H1 (cell line): ENCODE results near the gene PIP5K1B. TPM values are rescaled to one million over a fixed set of nuclear protein-coding genes. Genes with fewer than 3 reads are reported as not detected.

Experiments
- CTCF ChIA-PET: fragments of 300-600 bp; sonication (Branson Sonifier 250); formaldehyde crosslinking; loops from one replicate; lab custom pipeline; 2021; ENCODE audit not compliant: partially characterized antibody; lab: Charles Lee
- POLR2A ChIA-PET: fragments of 300-600 bp; sonication (Branson Sonifier 250); formaldehyde crosslinking; loops from one replicate; lab custom pipeline; 2021; ENCODE audit warnings: inconsistent platforms; ENCODE audit not compliant: partially characterized antibody; lab: Charles Lee
- DNase-seq, 2 experiments: peaks; one replicate each; pipeline versions ENCODE4 v3.0.0 to v3.0.0-alpha.2; 2010 to 2022; ENCODE audit warnings: low spot score in 2 of 2, low read depth in 1 of 2, mixed read lengths in 1 of 2
- FAIRE-seq: peaks from 2 replicates; lab custom pipeline; 2011; peaks lifted over from hg19 to GRCh38; lab: Jason Lieb, UNC
- H2AFZ ChIP-seq: 2 replicates; pipeline ENCODE4 v1.8.1; 2012; ENCODE audit warnings: low read length, inconsistent platforms
- H2AK5ac ChIP-seq: 2 replicates; pipeline ENCODE4 v1.6.1; 2013; ENCODE audit warnings: low read depth, low read length
- H2BK120ac ChIP-seq: replicated peaks from 2 replicates; pipeline ENCODE3; 2013; ENCODE audit warnings: low read depth, low read length, inconsistent platforms
- H2BK12ac ChIP-seq: 2 replicates; pipeline ENCODE4 v1.6.1; 2013; ENCODE audit warnings: low read depth, low read length
- H2BK15ac ChIP-seq: 2 replicates; pipeline ENCODE4 v1.6.1; 2013; ENCODE audit warnings: low read length
- H2BK20ac ChIP-seq: 2 replicates; pipeline ENCODE4 v1.6.1; 2013; ENCODE audit warnings: low read length
- H2BK5ac ChIP-seq: 2 replicates; pipeline ENCODE4 v1.6.1; 2013; ENCODE audit warnings: low read depth, low read length
- H3K14ac ChIP-seq: 2 replicates; pipeline ENCODE4 v1.6.1; 2013; ENCODE audit warnings: inconsistent platforms; ENCODE audit not compliant: insufficient read length
- H3K18ac ChIP-seq: 2 replicates; pipeline ENCODE4 v1.6.1; 2013; ENCODE audit warnings: low read length; ENCODE audit errors: extremely low read depth
- H3K23ac ChIP-seq: 2 replicates; pipeline ENCODE4 v1.6.1; 2013; ENCODE audit warnings: inconsistent platforms; ENCODE audit not compliant: insufficient read length
- H3K23me2 ChIP-seq: 2 replicates; pipeline ENCODE4 v1.6.1; 2013; ENCODE audit warnings: low read depth, low read length
- H3K27ac ChIP-seq: 2 replicates; pipeline ENCODE4 v1.6.1; 2011; ENCODE audit warnings: low read depth, low read length, inconsistent platforms
- H3K27me3 ChIP-seq, 4 experiments: replicated peaks in 1 of 4; 1 replicate in 1 of 4; 2 replicates in 3 of 4; pipeline versions ENCODE4 v1.6.1 to v1.8.1; 2011 to 2013; ENCODE audit warnings: low read length in 3 of 4, mild to moderate bottlenecking in 3 of 4, inconsistent platforms in 2 of 4, mixed read lengths in 2 of 4, moderate library complexity in 1 of 4; ENCODE audit not compliant: control insufficient read depth in 3 of 4, insufficient read depth in 3 of 4; ENCODE audit errors: extremely low read depth in 1 of 4
- H3K36me3 ChIP-seq, 4 experiments: 2 replicates each; pipeline versions ENCODE4 v1.6.1 to v1.8.1; 2011 to 2013; ENCODE audit warnings: mild to moderate bottlenecking in 4 of 4, low read length in 3 of 4, moderate library complexity in 2 of 4, control low read depth in 1 of 4, inconsistent platforms in 1 of 4; ENCODE audit not compliant: insufficient read depth in 4 of 4, control insufficient read depth in 2 of 4
- H3K4ac ChIP-seq: replicated peaks from 2 replicates; pipeline ENCODE3; 2013; ENCODE audit warnings: low read length, low read depth, mixed read lengths, inconsistent platforms; ENCODE audit not compliant: insufficient read length
- H3K4me1 ChIP-seq, 4 experiments: replicated peaks in 1 of 4; 1 replicate in 1 of 4; 2 replicates in 3 of 4; pipeline versions ENCODE4 v1.6.1 to v1.8.1; 2011 to 2013; ENCODE audit warnings: low read length in 3 of 4, inconsistent platforms in 2 of 4, mixed read lengths in 1 of 4; ENCODE audit not compliant: insufficient read depth in 4 of 4, control insufficient read depth in 3 of 4
- H3K4me2 ChIP-seq, 2 experiments: 2 replicates each; pipeline versions ENCODE4 v1.6.1 to v1.8.1; 2011 to 2013; ENCODE audit warnings: low read depth in 2 of 2, low read length in 2 of 2, control low read depth in 1 of 2, inconsistent platforms in 1 of 2, mild to moderate bottlenecking in 1 of 2; ENCODE audit not compliant: insufficient read depth in 1 of 2
- H3K4me3 ChIP-seq, 4 experiments: fragments of 200-600, 300-600 bp in 1 of 4; sonication (generic), shearing (Covaris generic), sonication (Bioruptor Twin) in 1 of 4; 2 replicates each; pipeline versions ENCODE4 v1.5.1 to v1.8.1; 2011 to 2016; ENCODE audit warnings: low read length in 4 of 4, low read depth in 3 of 4, control low read depth in 2 of 4, inconsistent platforms in 2 of 4, mild to moderate bottlenecking in 2 of 4, mixed read lengths in 1 of 4, moderate library complexity in 1 of 4; ENCODE audit not compliant: insufficient read depth in 2 of 4; ENCODE audit errors: extremely low read depth in 1 of 4
- H3K56ac ChIP-seq: replicated peaks from 2 replicates; pipeline ENCODE3; 2013; ENCODE audit warnings: low read depth, mild to moderate bottlenecking, mixed read lengths, low read length, inconsistent platforms; ENCODE audit not compliant: insufficient read length
- H3K79me1 ChIP-seq: 2 replicates; pipeline ENCODE4 v1.6.1; 2013; ENCODE audit warnings: low read depth, low read length, control low read depth
- H3K79me2 ChIP-seq, 2 experiments: 2 replicates each; pipeline versions ENCODE4 v1.6.1 to v1.8.1; 2012 to 2013; ENCODE audit warnings: low read length in 2 of 2, mild to moderate bottlenecking in 2 of 2, inconsistent platforms in 1 of 2; ENCODE audit not compliant: insufficient read depth in 2 of 2, control insufficient read depth in 1 of 2
- H3K9ac ChIP-seq, 4 experiments: replicated peaks in 1 of 4; 1 replicate in 1 of 4; 2 replicates in 3 of 4; pipeline versions ENCODE4 v1.6.1 to v1.8.1; 2011 to 2013; ENCODE audit warnings: low read depth in 3 of 4, low read length in 3 of 4, control low read depth in 2 of 4, mild to moderate bottlenecking in 2 of 4, moderate library complexity in 2 of 4, inconsistent platforms in 1 of 4; ENCODE audit errors: extremely low read depth in 1 of 4
- H3K9me3 ChIP-seq, 2 experiments: 2 replicates each; pipeline versions ENCODE4 v1.6.1 to v1.8.1; 2012 to 2013; ENCODE audit warnings: mild to moderate bottlenecking in 2 of 2, moderate library complexity in 2 of 2, control low read depth in 1 of 2, inconsistent platforms in 1 of 2, low read depth in 1 of 2, low read length in 1 of 2, mixed read lengths in 1 of 2; ENCODE audit not compliant: insufficient read depth in 2 of 2
- H4K20me1 ChIP-seq, 2 experiments: replicated peaks in 1 of 2; 2 replicates each; pipeline versions ENCODE3 to v1.8.1; 2011 to 2013; ENCODE audit warnings: inconsistent platforms in 2 of 2, low read length in 2 of 2, mild to moderate bottlenecking in 1 of 2; ENCODE audit not compliant: insufficient read depth in 2 of 2, control insufficient read depth in 1 of 2
- H4K5ac ChIP-seq: 2 replicates; pipeline ENCODE4 v1.6.1; 2013; ENCODE audit warnings: low read length, low read depth, mixed read lengths, inconsistent platforms; ENCODE audit not compliant: insufficient read length
- H4K8ac ChIP-seq: 2 replicates; pipeline ENCODE4 v1.8.0; 2013; ENCODE audit warnings: mild to moderate bottlenecking, moderate library complexity, low read length, inconsistent platforms; ENCODE audit not compliant: insufficient read depth; ENCODE audit errors: extremely low read depth
- H4K91ac ChIP-seq: replicated peaks from 2 replicates; pipeline ENCODE3; 2013; ENCODE audit warnings: low read length, mixed read lengths, inconsistent platforms; ENCODE audit not compliant: insufficient read length
- ASH2L ChIP-seq: fragments of 200-600, 300-600 bp; sonication (generic); IDR thresholded peaks from one replicate; pipeline ENCODE4 v1.7.1; 2017; ENCODE audit warnings: low read length
- CBX5 ChIP-seq: fragments of 300-800, 300-1000 bp; sonication (generic); IDR thresholded peaks from 2 replicates; pipeline ENCODE4 v1.7.1; 2016; ENCODE audit warnings: antibody characterized with exemption, low read length, low read depth
- CBX8 ChIP-seq: fragments of 300-800, 300-1000 bp; sonication (generic); IDR thresholded peaks from 2 replicates; pipeline ENCODE4 v1.7.1; 2016; ENCODE audit warnings: low read depth, low read length, borderline replicate concordance
- CHD1 ChIP-seq: IDR thresholded peaks from 2 replicates; pipeline ENCODE4 v1.6.1; 2012; ENCODE audit warnings: low read depth, low read length, improper control_type of control experiment
- EP300 ChIP-seq, 2 experiments: IDR thresholded peaks; 1 replicate in 1 of 2; 2 replicates in 1 of 2; pipeline ENCODE4 v1.6.1; 2011 to 2012; ENCODE audit warnings: low read depth in 2 of 2, low read length in 2 of 2, mild to moderate bottlenecking in 2 of 2, borderline replicate concordance in 1 of 2, inconsistent platforms in 1 of 2, moderate library complexity in 1 of 2
- FOSL1 ChIP-seq: IDR thresholded peaks from 2 replicates; pipeline ENCODE4 v1.6.1; 2011; ENCODE audit warnings: mild to moderate bottlenecking, low read depth, low read length, moderate library complexity; ENCODE audit not compliant: insufficient read depth
- KDM4A ChIP-seq: IDR thresholded peaks from one replicate; pipeline ENCODE4 v1.7.1; 2012; ENCODE audit warnings: low read depth, mild to moderate bottlenecking, moderate library complexity, low read length, inconsistent platforms; ENCODE audit not compliant: severe bottlenecking
- POU5F1 ChIP-seq: IDR thresholded peaks from 2 replicates; pipeline ENCODE4 v1.6.1; 2011; ENCODE audit warnings: low read depth, mild to moderate bottlenecking, low read length, moderate library complexity
- RAD21 ChIP-seq, 2 experiments: IDR thresholded peaks in 1 of 2; conservative IDR thresholded peaks in 1 of 2; 2 replicates each; pipeline ENCODE4 v1.6.1; 2011; ENCODE audit warnings: low read depth in 2 of 2, low read length in 2 of 2, improper control_type of control experiment in 1 of 2, inconsistent platforms in 1 of 2, mild to moderate bottlenecking in 1 of 2, moderate library complexity in 1 of 2
- RNF2 ChIP-seq: fragments of 200-900, 300-1000 bp; sonication (generic); IDR thresholded peaks from 2 replicates; pipeline ENCODE4 v1.7.1; 2016; ENCODE audit warnings: borderline replicate concordance, low read depth, mild to moderate bottlenecking, antibody characterized with exemption, low read length; ENCODE audit not compliant: poor library complexity, severe bottlenecking; ENCODE audit errors: missing control alignments
- RXRA ChIP-seq: IDR thresholded peaks from 2 replicates; pipeline ENCODE4 v1.6.1; 2011; ENCODE audit warnings: low read depth, mild to moderate bottlenecking, low read length, moderate library complexity; ENCODE audit not compliant: insufficient read depth
- SIRT6 ChIP-seq: IDR thresholded peaks from one replicate; pipeline ENCODE4 v1.7.1; 2012; ENCODE audit warnings: low read length, inconsistent platforms
- USF2 ChIP-seq: IDR thresholded peaks from 2 replicates; pipeline ENCODE4 v1.6.1; 2011; ENCODE audit warnings: low read length, improper control_type of control experiment
- WGBS, 2 experiments: shearing (Covaris generic) in 1 of 2; methylation state at CpG; one replicate each; pipeline versions ENCODE4 v1.1.6 to v1.1.7; 2013 to 2015; ENCODE audit warnings: low lambda C conversion rate in 2 of 2, mixed read lengths in 2 of 2, inconsistent platforms in 1 of 2, low coverage in 1 of 2, missing lambda C conversion rate in 1 of 2; ENCODE audit not compliant: insufficient replicate concordance in 2 of 2, insufficient coverage in 1 of 2, insufficient read length in 1 of 2; ENCODE audit errors: extremely low coverage in 1 of 2, missing lambda C conversion rate in 1 of 2; 5-methylcytosine and 5-hydroxymethylcytosine counted together
- polyA plus RNA-seq, 7 experiments: library from polyadenylated mRNA; depleted of rRNA in 3 of 7; stranded (reverse) in 5 of 7; unstranded in 2 of 7; fragments of >200 nt in 5 of 7; fragments of 200-250 nt in 2 of 7; gene quantifications; 1 replicate in 5 of 7; 2 replicates in 1 of 7; 4 replicates in 1 of 7; pipeline versions ENCODE4 v1.2.1 to v1.2.3, GENCODE V29; 2011 to 2013; ENCODE audit warnings: missing spikeins in 2 of 7, mixed read lengths in 2 of 7
- total RNA-seq: library from RNA; stranded (reverse); fragmentation: NEBNext Ultra II Directional; extraction: Animal tissue kit (Norgen Biotek cat#: 25700); gene quantifications from 2 replicates; pipeline ENCODE4 v1.2.1, GENCODE V29; 2021

PIP5K1B gene
- total and polyA plus RNA-seq, 2 of the 8 experiments (the other 6 are each of a cell fraction or from before 2014, with no cell fraction given) = 4.7 to 7.7 TPM

DNA sequence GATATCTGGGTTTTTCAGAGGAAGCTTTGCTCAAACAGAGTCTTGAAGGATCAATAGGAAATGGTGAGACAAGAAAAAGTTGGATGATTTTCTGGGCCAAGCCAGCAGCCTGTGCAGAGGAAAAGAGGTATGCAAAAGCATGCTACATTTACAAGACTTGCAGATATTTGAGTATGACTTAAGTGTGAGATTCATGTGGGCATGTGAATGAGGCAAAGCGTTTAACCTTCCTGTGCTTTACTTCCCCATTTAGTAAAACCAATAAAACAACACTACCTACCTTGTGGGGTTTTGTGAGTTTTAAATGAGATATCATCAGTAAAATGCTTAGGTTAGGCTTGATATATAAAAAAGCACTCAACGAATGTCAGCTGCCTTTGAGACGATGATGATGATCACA is 58.1 kb downstream of the PIP5K1B start:
- no peak overlapping the region for H4K91ac ChIP-seq
- H3K27me3 ChIP-seq = no peaks in the 10 kb centered on the region
- H3K23me2 ChIP-seq = no peaks in the 10 kb centered on the region
- H3K36me3 ChIP-seq = no peaks in the 10 kb centered on the region
- H4K8ac ChIP-seq = no peak overlapping the region
- no peak overlapping the region for H2BK20ac ChIP-seq
- no peak overlapping the region for H2BK15ac ChIP-seq
- no peaks in the 10 kb centered on the region for H3K9me3 ChIP-seq
- DNase-seq (no peak), FAIRE-seq (no peak)
- H3K79me2 ChIP-seq = no peaks in the 10 kb centered on the region
- no peak for TF ChIP-seq RAD21 (IDR thresholded peaks at IDR 0.05 in 1 of 2, conservative IDR thresholded peaks at IDR 0.05 in 1 of 2; ENCODE audit: low read depth in 2 of 2, low read length in 2 of 2)
- no peak for TF ChIP-seq CBX8
- no peak for TF ChIP-seq POU5F1
- no peak for TF ChIP-seq RNF2
- TF ChIP-seq FOSL1 = no peak
- TF ChIP-seq KDM4A = no peak
- no peak for TF ChIP-seq CHD1
- TF ChIP-seq SIRT6 = no peak
- no peak for TF ChIP-seq CBX5
- no peak for TF ChIP-seq USF2
- TF ChIP-seq EP300 (IDR thresholded peaks at IDR 0.05; ENCODE audit: borderline replicate concordance in 1 of 2, low read depth in 2 of 2, low read length in 2 of 2) = no peak
- TF ChIP-seq ASH2L = no peak
- TF ChIP-seq RXRA = no peak
- H3K23ac ChIP-seq = no peak overlapping the region
- H2AFZ ChIP-seq = no peak overlapping the region
- no peak overlapping the region for H2BK12ac ChIP-seq
- 91% methylated on average over 3 of the region's 3 CpGs; no CpG with 5 or more reads in 1 of the 2 experiments for WGBS, 2 experiments
- no peak overlapping the region for H3K56ac ChIP-seq
- no peak overlapping the region for H2BK120ac ChIP-seq
- ChIA-PET CTCF (interaction anchor here (0.9 kb wide), 1 partner anchor 16 kb away, joined by 4 read pairs; a partner anchor contains a TSS), POLR2A (no interaction called here)
- no peaks in the 10 kb centered on the region for H3K4me1 ChIP-seq
- no peaks in the 10 kb centered on the region for H4K20me1 ChIP-seq
- H3K18ac ChIP-seq = no peak overlapping the region
- no peak overlapping the region for H3K4ac ChIP-seq
- no peak overlapping the region for H2AK5ac ChIP-seq
- no peak overlapping the region for H3K4me3 ChIP-seq
- H2BK5ac ChIP-seq = no peak overlapping the region
- no peak overlapping the region for H3K14ac ChIP-seq
- no peak overlapping the region for H3K27ac ChIP-seq
- H4K5ac ChIP-seq = no peak overlapping the region
- H3K9ac ChIP-seq = no peak overlapping the region
- H3K4me2 ChIP-seq = no peak overlapping the region
- no peaks in the 10 kb centered on the region for H3K79me1 ChIP-seq
